Right kidney (tissue), 1 donor: ENCODE data around the gene SHB.
A peak's percentile ranks its signal among the peaks of the same experiment; 100 is the strongest.

Experiments
- DNase-seq: peaks from one replicate; pipeline ENCODE4 v3.0.0-alpha.2; 2016

SHB gene

DNA sequence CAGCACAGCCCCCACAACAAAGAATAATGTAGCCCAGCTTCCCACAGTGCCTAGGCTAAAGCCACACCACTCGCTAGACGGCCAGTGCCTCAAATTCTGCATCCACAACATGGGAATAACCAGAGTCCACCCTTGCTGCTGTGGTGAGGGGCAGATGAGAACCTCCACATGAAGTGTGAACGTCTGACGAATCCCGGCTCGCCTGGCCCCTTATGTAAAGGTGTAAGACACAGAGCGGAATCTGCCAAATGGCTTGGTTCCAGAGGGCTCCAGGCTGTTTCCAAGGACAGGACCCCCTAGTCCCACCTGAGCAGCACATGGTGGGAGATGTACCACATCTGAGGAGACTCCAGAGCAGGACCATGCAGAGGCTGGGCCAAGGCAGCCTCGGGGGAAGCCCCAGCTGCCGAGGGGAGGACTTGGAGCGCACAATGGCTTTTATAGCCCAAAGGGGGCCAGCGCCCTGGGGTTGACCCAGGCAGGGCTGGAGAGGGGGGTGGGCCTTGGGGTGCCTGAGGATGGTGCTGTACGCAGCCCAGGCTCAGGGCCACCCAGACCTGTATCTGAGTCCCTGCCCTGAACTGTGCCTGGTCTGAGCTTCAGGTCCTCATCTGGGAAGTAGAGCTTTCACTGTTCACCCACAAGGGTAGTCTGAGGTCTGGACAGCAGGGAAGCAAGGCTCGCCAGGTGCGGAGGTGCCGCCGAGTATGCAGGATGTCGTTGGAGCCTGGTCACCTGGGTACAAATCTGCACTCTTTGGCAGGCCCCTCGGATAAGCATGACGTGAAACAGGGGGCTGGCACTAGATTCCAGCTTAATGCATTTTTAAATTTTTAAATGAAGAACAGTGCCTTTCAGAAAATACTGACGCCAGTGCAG, 140.2 kb downstream of the SHB start:
- DNase-seq = no peak

DNA sequence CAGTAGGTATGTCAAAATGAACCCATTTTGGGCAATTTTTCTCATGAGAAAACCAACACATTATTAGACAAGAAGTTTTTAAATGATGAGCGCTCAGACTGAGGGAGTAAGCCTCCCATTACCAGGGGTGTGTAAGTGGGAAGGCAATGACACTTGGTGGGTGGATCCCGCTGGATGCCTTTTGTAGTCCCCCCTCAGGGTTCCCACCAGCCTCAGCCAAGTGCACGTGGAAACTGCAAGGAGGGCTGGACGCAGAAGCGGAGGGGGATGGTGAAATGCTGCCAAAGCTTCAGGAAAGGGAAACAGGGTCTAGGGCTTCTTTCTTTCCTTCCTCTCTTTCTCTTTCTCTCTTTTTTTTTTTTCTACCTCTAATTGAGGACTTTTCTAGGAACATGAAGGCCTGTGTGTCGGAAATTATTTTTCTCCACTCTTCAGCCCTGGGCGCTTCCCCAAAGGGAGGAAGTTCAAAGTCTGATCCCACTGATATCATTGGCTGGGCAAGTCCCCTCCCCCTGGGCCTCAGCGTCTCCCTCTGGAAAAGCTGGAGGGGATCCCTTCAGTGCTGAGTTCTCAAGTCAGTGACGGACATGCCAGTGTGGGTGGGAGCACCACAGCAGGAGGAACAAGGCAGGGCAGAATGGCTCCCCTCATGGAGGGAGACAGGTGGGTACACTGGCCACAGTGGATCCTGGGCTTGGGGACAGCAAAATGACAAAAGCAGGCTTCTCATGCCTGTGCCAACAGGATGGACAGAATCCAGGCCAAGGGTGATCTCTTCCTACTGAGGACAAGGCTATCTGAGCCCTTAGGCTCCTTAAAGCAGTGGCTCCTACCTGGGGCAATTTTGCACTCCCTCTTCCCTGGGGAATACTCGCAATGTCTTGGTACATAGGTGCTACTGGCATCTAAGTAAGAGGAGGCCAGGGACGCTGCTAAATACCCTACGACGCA, 141.2 kb downstream of the SHB start:
- no peak for DNase-seq

DNA sequence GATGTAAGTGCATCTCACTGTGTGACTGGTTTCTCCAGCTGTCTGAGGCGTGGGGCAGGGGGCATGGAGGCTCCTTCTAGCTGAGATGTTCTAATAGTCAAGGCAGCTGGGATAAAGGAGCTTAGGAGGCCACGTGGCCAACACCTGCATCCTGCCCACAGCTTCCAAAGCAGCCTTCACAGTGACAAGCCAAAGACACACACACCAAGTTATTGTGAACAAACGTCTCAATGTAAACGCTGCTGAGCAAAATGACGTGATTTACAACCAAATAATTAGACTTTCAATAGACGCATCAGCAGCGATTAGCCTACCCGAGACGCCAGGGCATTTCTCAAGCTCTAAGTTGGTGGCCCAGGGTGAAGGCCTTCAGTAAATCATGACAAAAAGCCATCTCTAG, 141.9 kb downstream of the SHB start:
- no peak for DNase-seq

DNA sequence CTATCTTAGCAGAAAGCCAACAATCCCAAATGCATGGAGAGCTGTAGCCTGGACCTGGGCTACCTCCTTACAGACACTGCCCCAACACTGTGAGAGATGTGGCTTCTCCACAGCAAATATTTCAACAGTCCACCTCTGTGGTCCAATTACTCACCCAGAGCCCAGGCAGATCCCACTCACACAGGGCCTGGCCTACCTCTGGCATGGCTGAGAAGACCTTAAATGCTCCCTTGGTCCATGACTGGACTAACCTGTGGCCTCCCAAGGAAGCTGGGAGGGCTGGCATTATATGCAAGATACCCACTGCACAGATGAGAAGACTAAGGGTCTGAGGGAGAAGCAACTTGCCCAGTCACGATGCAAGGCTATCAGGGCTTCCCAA, 142.3 kb downstream of the SHB start:
- DNase-seq = no peak

DNA sequence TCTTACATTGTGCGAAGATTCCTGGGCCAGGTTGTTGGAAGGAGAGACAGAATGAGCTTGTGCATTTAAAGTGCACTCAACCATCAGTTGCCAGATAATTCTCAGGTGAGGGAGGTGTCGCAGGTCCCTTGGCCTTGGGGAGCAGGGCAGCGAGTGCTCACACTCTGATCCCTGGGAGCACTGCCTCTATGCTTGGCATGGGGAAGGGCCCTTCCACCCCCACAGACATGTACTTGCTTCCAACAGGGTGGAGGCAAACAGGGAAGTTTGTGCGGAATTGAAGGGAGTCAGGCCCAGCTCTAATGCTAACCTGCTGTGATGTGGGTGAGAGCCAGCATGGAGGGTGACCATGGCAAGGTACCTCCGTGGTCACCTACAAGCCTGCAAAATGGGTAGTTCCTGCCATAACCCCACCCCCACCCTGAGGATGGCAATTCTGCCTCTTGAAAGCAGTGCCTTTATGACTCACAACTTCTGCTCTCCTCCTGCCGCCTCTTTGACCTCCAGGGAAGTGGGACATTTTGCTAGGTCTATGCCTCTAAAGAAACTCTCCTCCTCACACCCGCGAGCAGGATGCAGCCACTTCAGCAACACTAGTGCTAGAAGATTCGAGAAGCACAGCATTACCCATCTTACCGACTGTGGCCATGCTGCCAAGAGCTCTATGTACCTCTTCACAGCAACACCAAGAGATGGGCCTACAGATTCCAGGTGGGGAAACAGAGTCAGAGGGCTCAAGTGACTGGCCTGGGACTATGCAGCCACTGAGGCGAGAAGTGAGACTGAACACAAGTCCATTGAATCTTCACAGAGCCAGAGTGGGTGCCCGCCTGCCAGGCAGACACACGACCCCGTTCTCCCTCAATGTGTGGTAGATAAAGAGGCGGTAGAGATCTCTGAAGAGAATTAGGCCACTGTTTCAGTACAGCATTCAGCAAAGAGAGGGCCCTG, 143.0 kb downstream of the SHB start:
- no peak for DNase-seq

DNA sequence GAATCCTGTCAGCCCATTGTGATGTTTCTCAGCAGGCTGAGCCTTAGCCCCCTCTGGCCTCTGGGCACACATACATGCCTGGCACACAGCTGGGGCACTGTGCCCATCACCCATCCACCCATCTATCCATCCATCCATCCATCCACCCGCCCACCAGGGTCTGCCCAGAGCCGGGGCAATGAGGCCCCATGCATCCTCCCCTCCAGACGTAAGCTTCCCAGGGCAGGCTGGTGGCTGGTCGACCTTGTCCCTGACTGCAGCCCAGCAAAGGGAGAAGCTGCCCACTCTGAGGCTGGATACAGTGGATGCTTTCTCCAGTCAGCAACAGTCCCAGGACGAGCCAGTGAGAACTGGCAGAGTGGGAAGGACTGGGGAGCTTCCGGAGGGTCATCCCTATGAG, 144.0 kb downstream of the SHB start:
- DNase-seq = no peak

DNA sequence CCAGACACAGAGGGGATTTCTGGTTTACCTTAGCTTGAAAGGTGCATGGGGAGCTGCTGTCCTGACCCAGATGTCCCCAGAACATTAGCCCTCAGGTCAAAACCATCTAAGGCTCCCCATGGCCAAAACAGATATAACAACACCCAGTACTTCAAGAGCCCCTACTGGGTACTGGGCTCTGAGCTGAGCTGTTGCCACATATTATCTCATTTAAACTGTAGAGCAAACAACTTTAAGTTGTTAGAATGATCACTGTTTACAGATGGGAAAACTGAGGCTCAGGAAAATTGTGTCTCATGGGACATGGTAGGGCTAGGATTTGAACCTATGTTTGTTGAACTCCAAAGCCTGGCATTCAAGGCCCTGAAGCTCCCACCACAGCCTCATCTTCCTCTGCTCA, 144.5 kb downstream of the SHB start:
- DNase-seq = no peak

DNA sequence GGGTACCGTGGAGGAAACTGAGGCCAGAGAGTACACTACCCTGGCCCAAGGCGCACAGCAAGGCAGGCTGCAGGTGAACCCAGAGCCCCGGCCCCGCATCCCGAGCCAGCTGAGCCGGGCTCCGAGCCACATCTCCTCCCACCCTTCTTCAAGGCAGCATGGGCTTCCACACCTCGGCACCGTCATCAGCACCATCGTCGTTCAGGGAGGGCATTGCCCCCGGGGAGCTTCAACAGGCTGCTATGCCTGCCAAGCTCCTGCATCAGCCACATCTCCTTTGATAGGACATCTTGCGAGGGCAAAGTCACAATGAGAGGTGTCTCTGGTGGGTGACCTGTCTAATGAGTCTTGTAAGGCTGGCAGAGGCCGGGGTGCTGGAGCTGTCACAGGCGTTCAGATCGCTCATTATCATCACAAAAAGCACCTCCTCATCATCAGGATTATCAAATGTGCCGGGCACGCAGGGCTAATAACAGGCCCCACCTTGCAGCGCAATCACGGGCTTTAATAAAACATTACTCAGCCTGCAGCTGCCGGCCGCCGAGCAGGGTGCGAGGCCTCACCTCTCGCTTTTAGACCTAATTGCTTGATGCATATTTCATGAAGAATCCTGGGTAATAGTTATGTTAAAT, 145.1 kb downstream of the SHB start:
- DNase-seq = no peak

DNA sequence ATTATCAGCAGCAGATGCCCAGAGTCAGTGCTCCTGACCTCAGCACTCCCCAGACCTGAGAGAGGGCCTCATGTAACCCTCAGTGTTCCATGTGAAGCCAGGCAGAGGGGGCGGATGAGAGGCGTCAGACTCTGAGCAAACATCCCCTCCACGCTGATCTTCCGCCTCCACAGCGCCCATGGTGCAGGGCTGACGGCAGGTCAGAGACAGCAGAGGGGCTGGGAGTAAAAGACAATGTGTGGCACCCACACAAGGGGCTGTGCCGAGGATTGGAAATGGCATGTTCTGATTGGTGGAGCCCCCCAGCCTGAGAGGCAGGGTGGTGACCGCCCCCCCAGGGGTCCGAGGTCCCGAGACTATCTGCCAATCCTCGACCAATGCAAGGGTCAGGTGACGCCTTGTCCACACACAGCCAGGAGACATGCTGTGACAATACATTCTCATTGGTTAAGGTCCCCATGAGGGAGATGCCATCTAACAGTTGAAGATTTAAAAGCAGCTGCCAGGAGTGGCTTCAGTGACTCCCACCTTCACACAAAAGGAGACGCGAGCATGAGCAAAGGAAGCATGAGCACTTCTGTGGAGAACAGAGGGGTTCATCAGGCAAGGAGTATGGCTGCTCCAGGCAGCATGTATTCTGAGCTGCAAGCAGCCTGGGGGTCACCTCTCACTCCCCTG, 145.8 kb downstream of the SHB start:
- DNase-seq = peak; percentile 2

DNA sequence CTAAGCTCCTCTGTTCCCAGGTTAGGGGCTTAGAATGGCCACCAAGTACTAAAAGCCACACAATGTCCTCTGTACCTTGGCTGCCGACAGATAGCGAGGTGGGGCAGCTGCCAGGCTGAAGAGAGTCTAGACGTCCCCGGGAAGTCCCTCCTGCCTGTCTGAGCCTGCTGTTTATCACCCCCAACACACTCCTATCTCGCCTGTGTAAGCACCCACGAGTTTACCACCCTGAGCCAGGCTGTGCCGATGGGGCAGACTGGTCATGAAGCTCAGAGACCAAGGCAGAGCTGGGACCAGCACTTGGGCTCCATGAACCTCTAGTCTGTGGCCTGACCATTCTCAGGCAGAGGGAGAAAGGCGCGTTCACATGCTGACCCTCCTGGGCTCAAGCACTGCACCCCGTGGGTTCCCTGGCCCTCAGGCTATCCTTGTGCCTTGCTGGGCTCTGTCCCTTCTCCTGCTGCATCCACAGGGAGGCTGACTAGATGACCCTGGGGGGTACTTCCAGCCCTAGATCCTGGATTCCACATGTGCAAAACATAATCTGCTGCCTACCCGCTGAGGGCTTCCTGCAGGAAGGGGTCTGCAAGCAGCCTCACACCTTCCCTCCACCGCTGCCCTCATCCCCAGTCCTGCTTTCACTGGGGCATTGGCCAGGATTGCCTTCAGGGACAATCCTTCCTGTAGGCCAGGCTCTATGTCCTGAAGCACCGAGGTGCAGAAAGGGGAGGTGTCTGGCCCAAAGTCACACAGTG, 146.5 kb downstream of the SHB start:
- DNase-seq = peak; percentile 2

DNA sequence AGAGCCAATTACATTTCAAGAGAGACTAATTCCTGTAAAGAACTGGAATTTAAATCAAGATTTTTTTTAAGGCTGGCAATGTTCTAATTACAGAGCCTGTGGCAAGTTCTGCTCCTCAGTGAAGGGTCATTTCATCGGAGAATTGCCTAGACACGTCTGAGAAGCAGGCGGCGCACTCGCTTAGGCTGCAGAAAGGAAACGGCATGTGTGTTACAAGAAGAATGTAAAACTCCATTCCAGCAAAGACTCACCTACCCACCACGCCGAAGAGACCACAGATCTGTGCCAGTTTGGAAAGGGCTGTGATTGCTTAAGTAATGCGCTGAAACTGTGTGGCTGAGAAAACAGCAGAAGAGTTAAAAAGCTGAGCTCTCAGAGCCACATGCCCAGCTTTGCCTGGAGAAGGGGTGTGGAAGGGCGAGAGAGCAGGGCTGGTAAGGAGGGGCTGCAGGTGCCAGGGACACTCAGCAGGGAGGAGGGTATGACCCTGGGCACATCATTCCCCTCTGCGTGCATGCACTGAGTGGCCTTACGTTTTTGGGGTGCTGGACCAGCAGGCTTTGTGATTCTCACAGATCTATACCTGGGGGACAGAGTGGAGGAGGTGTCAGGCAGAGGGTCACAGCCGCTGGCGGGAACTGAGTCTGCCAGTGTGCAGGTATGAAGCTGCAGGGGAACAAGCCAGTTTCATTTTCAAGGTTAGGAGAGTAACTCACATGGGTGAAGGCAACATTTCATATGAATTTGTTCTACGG, 147.3 kb downstream of the SHB start:
- DNase-seq = peak; percentile 1

DNA sequence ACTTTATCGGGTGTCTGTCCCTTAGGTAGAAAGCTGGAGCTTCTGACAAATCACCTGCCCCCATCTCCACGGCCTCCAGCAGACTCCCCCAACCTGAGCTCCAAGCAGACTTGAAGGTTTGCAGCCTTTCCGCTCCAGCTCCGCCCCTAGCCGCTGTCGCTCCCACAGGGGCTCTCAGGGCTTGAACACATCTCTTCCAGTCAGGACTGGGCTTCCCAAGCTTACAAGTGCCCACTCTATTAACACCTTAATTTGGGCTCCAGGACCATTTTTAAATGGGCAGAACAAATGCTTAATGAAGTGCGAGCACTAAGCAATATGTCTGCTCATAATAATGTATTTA, 147.9 kb downstream of the SHB start:
- no peak for DNase-seq

DNA sequence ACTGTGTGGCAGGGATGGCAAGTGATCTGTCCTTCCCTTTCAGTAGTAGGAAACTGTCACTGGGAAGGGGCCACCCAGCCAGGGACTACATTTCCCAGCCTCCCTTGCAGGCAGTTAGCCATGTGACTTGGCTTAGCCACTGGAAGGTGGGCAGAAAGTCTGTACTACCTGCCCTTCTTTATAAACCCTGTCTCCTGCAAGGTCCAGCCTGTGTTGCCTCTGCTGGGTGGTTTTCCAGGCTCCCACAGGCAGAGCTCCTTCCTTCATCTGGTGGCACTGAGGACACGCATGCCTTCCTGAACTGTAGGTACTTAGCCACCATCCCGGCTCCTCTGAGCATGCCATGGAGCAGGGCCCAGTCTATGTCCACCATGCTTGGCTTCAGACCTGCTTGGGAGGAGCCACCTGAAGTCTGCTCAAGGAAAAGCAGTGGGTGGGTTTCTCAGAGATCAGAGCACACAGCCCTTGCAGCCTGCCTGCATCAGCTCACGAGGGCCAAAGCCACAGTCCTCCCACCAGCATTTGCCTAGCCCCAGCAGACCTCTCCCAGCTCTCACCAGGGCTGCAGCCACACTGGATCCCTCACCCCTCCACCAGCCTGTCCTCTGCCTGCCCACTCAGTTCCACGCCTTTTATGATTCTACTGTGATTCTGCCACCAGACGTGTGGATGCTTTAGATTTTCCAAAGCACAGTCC, 148.4 kb downstream of the SHB start:
- DNase-seq = no peak

DNA sequence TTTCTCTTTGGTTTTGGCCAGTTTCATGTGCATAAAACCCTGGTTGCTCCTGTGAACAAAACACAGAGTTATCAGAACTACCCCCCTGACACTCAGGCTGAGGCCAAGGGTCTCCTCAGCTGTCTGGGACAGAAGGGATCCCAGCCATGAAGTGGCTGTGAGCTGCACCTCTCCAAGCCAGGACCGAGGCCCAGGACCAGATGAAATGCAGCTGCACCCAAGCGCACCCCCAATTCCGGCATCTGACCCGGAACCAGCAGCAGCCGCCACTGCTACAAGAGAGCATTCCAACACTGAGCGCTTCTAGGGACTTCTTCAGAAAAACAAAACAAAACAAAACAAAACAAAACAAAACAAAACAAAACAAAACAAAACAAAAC, 149.1 kb downstream of the SHB start:
- no peak for DNase-seq

DNA sequence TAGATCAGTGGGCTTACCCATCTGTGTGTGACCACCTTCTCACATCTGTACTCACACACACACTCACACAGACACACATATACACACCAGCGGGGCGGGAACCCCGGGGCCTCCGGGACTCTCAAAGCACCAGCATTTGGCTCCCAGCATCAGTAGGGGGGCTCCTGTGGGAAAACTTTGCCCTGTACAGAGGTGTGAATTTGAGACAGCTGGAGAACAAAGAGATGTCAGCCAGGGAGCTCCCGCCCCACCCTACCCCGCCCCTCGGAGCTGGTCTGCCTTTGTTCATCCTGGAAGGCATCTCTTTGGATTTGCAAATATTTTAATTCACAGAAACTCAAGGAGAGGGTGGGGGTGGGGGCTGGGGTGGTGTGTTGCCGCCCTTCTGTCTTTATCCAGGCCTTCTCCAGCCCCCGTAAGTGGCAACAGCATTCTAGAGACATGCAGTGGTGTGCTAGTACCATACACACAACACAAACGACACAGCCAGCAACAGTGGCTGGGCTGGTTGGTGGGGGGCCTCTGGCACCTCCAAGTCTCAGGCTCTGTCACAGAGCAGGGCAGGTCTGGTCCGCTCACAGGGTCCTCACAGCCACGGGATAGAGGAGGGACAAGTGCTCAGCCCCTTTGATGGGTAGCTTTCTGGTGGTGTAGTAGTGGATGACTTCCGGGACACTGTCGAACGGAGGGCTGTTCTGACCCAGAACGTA, 149.6 kb downstream of the SHB start:
- no peak for DNase-seq

DNA sequence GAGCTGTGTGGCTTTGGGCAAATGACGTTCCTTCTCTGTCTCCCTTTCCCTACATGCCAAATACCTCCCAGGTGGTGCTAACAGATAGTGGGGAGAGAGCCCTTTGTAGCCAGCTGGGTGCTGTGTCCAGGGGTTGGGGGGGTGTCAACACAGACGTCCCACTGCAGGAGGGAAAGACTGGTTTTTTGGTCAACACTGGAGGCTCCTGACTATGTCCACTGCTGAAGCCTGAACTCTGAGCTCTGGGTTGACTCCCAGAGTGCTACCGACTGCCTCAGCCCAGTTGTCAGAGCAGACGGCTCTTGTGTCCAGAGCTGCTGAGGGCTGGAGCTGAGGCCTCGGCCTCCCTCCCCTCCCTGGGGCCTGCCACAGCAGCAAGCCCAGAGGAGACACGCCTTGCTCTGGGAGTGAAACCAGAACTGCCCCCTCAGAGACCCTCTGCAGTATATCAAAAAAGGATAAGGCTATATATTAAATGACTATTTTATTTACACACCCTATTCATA, 150.3 kb downstream of the SHB start:
- no peak for DNase-seq

DNA sequence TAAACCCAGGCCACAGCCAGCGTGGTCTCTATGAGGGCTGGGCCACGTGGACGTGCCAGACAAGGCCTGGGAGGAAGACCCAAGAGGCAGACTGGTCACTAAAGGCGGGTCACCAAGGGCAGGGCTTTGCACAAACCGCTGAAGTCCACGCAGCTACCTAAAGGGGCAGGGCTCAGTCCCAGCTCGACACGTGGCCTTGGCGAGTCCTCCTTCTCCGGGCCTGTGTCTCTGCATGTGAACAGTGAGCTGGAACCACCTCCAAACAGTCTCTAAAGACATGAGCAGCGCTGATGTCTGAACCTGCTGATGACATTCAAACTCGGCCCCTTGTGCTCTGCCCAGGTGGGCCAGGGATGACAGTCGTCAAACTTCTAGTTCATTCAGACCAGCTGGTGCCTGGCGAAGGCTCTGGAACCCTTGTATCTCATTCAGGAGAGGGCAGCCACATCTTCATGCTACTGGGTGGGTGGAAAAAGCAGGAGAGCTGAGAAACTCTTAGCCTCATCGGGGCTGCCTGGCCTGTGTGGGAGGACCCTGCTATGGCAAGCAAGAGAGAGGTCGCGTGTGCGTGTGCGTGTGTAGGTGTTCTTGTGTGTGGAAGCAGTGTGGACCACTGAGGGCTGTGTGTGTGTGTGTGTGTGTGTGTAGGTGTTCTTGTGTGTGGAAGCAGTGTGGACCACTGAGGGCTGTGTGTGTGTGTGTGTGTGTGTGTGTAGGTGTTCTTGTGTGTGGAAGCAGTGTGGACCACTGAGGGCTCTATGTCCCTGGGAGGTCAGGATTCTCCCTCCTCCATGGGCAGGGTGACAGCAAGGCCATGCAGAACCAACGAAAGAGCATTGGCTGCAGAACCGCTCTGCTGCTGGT, 151.0 kb downstream of the SHB start:
- no peak for DNase-seq
